Measurements from ENCODE around the gene CHST2.

DNA sequence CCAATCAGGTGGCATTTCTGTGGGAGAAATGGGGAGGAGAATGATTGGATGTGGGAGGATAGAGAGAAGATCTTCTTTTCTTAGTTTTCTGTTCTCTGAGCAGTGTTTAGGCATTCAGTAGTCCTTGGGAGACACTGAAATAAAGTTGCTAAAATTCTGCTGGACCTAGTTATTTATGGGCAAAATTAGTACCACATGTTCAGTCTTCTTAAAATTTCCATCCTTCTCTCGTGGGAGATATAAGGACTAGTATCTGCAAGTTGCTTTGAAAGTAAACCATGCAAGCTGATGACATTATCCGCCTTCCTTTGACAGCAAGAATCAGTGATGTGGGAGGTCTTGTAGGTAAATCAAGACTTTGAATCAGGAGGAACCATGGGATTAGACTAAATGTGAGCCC lies 19.9 kb upstream of the CHST2 start:
- TF ChIP-seq POLR2AphosphoS5 (IDR thresholded peaks at IDR 0.05; ENCODE audit: low read depth, low read length) (no peak), CTCF (IDR thresholded peaks at IDR 0.05) (no peak), SIN3A (IDR thresholded peaks at IDR 0.05; ENCODE audit: borderline replicate concordance, insufficient read depth, low read depth, low read length) (no peak), TCF7L2 (IDR thresholded peaks at IDR 0.05; ENCODE audit: low read depth, low read length) (no peak)
